Stimulated activated naive CD8-positive, alpha-beta T cell treated with anti-CD3 and anti-CD28 coated beads, Interleukin-15, Interleukin-2, amounts not matched to agents 100 ng/mL and 50 ng/mL, for 24 hours (primary cell): ENCODE data around the gene SI.
"Not testable (repeated sequence)": the region's sequence is repeated elsewhere in the genome, so short reads cannot be mapped to it uniquely, and the experiment has no call there.

ENCODE experiments used
- H3K27ac Mint-ChIP-seq: one replicate; pipeline ENCODE4 v1.8.0; 2021; ENCODE audit warnings: mild to moderate bottlenecking, mixed read lengths
- H3K27me3 Mint-ChIP-seq: one replicate; pipeline ENCODE4 v1.8.0; 2021; ENCODE audit warnings: mixed read lengths
- H3K36me3 Mint-ChIP-seq: one replicate; pipeline ENCODE4 v1.8.0; 2021; ENCODE audit warnings: low read depth, mixed read lengths
- H3K4me1 Mint-ChIP-seq: one replicate; pipeline ENCODE4 v1.8.0; 2021; ENCODE audit warnings: low read depth, mixed read lengths
- H3K4me3 Mint-ChIP-seq: one replicate; pipeline ENCODE4 v1.8.0; 2021; ENCODE audit warnings: mild to moderate bottlenecking, mixed read lengths
- H3K9me3 Mint-ChIP-seq: one replicate; pipeline ENCODE4 v1.8.0; 2021; ENCODE audit warnings: mixed read lengths

SI gene

GRCh38 chr3:165078293-165078692, at the start of gene SI:
Gene SI, minus strand, starts transcription at chr3:165078496. Its CDS starts 2,484 bp downstream, at chr3:165076012.
- Mint-ChIP-seq H3K36me3 (no peaks in the 10 kb centered on the region), H3K4me1 (no peaks in the 10 kb centered on the region), H3K27ac (no peak within 1 kb of the TSS), H3K4me3 (no peak within 1 kb of the TSS), H3K27me3 (no peaks in the 10 kb centered on the region), H3K9me3 (peaks cover 11% of the 10 kb centered on the region)

GRCh38 chr3:165125836-165126235, 47.5 kb upstream of the SI start:
- Mint-ChIP-seq H3K27me3 (no peaks in the 10 kb centered on the region), H3K4me3 (no peak overlapping the region), H3K9me3 (peaks cover 10% of the 10 kb centered on the region), H3K36me3 (no peaks in the 10 kb centered on the region), H3K4me1 (no peaks in the 10 kb centered on the region), H3K27ac (no peak overlapping the region)

- Mint-ChIP-seq H3K4me1 (no peaks in the 10 kb centered on the region), H3K27ac (no peak overlapping the region), H3K9me3 (no peaks in the 10 kb centered on the region), H3K27me3 (no peaks in the 10 kb centered on the region), H3K36me3 (no peaks in the 10 kb centered on the region), H3K4me3 (no peak overlapping the region)
Observed at GRCh38 chr3:165111401-165111800, 33.1 kb upstream of the SI start.

- no peaks in the 10 kb centered on the region for H3K9me3 Mint-ChIP-seq
- H3K36me3 Mint-ChIP-seq = no peaks in the 10 kb centered on the region
- H3K4me1 Mint-ChIP-seq = no peaks in the 10 kb centered on the region
- H3K4me3 Mint-ChIP-seq = no peak overlapping the region
- H3K27me3 Mint-ChIP-seq = no peaks in the 10 kb centered on the region
- no peak overlapping the region for H3K27ac Mint-ChIP-seq
Observed at GRCh38 chr3:165103616-165104015, 25.3 kb upstream of the SI start.

- H3K27ac Mint-ChIP-seq = no peak overlapping the region
- H3K9me3 Mint-ChIP-seq = peaks cover 10% of the 10 kb centered on the region
- H3K4me3 Mint-ChIP-seq = no peak overlapping the region
- H3K36me3 Mint-ChIP-seq = no peaks in the 10 kb centered on the region
- no peaks in the 10 kb centered on the region for H3K4me1 Mint-ChIP-seq
- no peaks in the 10 kb centered on the region for H3K27me3 Mint-ChIP-seq
Observed at GRCh38 chr3:165082650-165083049, 4.4 kb upstream of the SI start.

GRCh38 chr3:165081183-165081582, 2.9 kb upstream of the SI start:
- H3K27me3 Mint-ChIP-seq = no peaks in the 10 kb centered on the region
- peaks cover 14% of the 10 kb centered on the region for H3K9me3 Mint-ChIP-seq
- H3K27ac Mint-ChIP-seq = no peak overlapping the region
- no peaks in the 10 kb centered on the region for H3K36me3 Mint-ChIP-seq
- no peaks in the 10 kb centered on the region for H3K4me1 Mint-ChIP-seq
- H3K4me3 Mint-ChIP-seq = no peak overlapping the region

GRCh38 chr3:165075695-165076094, 2.6 kb downstream of the SI start:
- Mint-ChIP-seq H3K4me1 (no peaks in the 10 kb centered on the region), H3K27ac (no peak overlapping the region), H3K9me3 (peaks cover 4% of the 10 kb centered on the region)

GRCh38 chr3:165070682-165071081, 7.6 kb downstream of the SI start:
- Mint-ChIP-seq H3K36me3 (no peaks in the 10 kb centered on the region), H3K4me3 (no peak overlapping the region), H3K27ac (no peak overlapping the region), H3K27me3 (no peaks in the 10 kb centered on the region), H3K9me3 (no peaks in the 10 kb centered on the region), H3K4me1 (no peaks in the 10 kb centered on the region)

More at GRCh38 chr3:165075695-165076094, 2.6 kb downstream of the SI start:
- Mint-ChIP-seq H3K27me3 (no peaks in the 10 kb centered on the region), H3K4me3 (no peak overlapping the region), H3K36me3 (no peaks in the 10 kb centered on the region)

GRCh38 chr3:165056510-165056909, 21.8 kb downstream of the SI start:
- no peaks in the 10 kb centered on the region for H3K4me1 Mint-ChIP-seq
- no peak overlapping the region for H3K4me3 Mint-ChIP-seq
- no peak overlapping the region for H3K27ac Mint-ChIP-seq
- H3K36me3 Mint-ChIP-seq = no peaks in the 10 kb centered on the region
- no peaks in the 10 kb centered on the region for H3K27me3 Mint-ChIP-seq
- H3K9me3 Mint-ChIP-seq = peaks cover 5% of the 10 kb centered on the region

GRCh38 chr3:165040186-165040585, 38.1 kb downstream of the SI start:
- H3K27ac Mint-ChIP-seq = no peak overlapping the region
- no peak overlapping the region for H3K4me3 Mint-ChIP-seq
- H3K4me1 Mint-ChIP-seq = no peaks in the 10 kb centered on the region
- no peaks in the 10 kb centered on the region for H3K36me3 Mint-ChIP-seq
- peaks cover 7% of the 10 kb centered on the region for H3K9me3 Mint-ChIP-seq
- no peaks in the 10 kb centered on the region for H3K27me3 Mint-ChIP-seq

GRCh38 chr3:165011557-165011956, 66.7 kb downstream of the SI start:
- Mint-ChIP-seq H3K36me3 (no peaks in the 10 kb centered on the region), H3K4me3 (no peak overlapping the region), H3K4me1 (no peaks in the 10 kb centered on the region), H3K27ac (no peak overlapping the region), H3K9me3 (no peaks in the 10 kb centered on the region), H3K27me3 (no peaks in the 10 kb centered on the region)

- no peaks in the 10 kb centered on the region for H3K4me1 Mint-ChIP-seq
- H3K27me3 Mint-ChIP-seq = no peaks in the 10 kb centered on the region
- H3K27ac Mint-ChIP-seq = no peak overlapping the region
- no peaks in the 10 kb centered on the region for H3K36me3 Mint-ChIP-seq
- H3K9me3 Mint-ChIP-seq = no peaks in the 10 kb centered on the region
- H3K4me3 Mint-ChIP-seq = no peak overlapping the region
Observed at GRCh38 chr3:164984947-164985346, 93.3 kb downstream of the SI start.

GRCh38 chr3:164962610-164963009, 115.7 kb downstream of the SI start:
- no peaks in the 10 kb centered on the region for H3K27me3 Mint-ChIP-seq
- no peak overlapping the region for H3K27ac Mint-ChIP-seq
- H3K4me1 Mint-ChIP-seq = no peaks in the 10 kb centered on the region
- H3K36me3 Mint-ChIP-seq = no peaks in the 10 kb centered on the region
- no peak overlapping the region for H3K4me3 Mint-ChIP-seq
- peaks cover 5% of the 10 kb centered on the region for H3K9me3 Mint-ChIP-seq

GRCh38 chr3:164952966-164953365, 125.3 kb downstream of the SI start:
- Mint-ChIP-seq H3K9me3 (peaks cover 13% of the 10 kb centered on the region), H3K36me3 (no peaks in the 10 kb centered on the region), H3K27me3 (no peaks in the 10 kb centered on the region), H3K27ac (no peak overlapping the region), H3K4me1 (no peaks in the 10 kb centered on the region), H3K4me3 (no peak overlapping the region)

GRCh38 chr3:164951403-164951802, 126.9 kb downstream of the SI start:
- peaks cover 13% of the 10 kb centered on the region for H3K9me3 Mint-ChIP-seq
- not testable (repeated sequence) for H3K36me3 Mint-ChIP-seq, H3K4me3 Mint-ChIP-seq, H3K27ac Mint-ChIP-seq, H3K27me3 Mint-ChIP-seq, H3K4me1 Mint-ChIP-seq

- no peaks in the 10 kb centered on the region for H3K27me3 Mint-ChIP-seq
- H3K27ac Mint-ChIP-seq = no peak overlapping the region
- peaks cover 11% of the 10 kb centered on the region for H3K9me3 Mint-ChIP-seq
- no peaks in the 10 kb centered on the region for H3K4me1 Mint-ChIP-seq
- H3K4me3 Mint-ChIP-seq = no peak overlapping the region
- H3K36me3 Mint-ChIP-seq = no peaks in the 10 kb centered on the region
Observed at GRCh38 chr3:164940745-164941144, 137.6 kb downstream of the SI start.
